HepG2 (cell line): ENCODE measurements around the gene GRIP1. TPM values are rescaled to one million over a fixed set of nuclear protein-coding genes. Genes with fewer than 3 reads are reported as not detected.

ENCODE experiments used
- ATAC-seq: fragments of 200-7000 bp; cut with Tn5 transposase; 3 replicates; pipeline ENCODE4 v1.9.1; 2020; ENCODE audit warnings: mild to moderate bottlenecking, moderate library complexity
- BruUV-seq: library from RNA; stranded (reverse); fragments of 400-500 nt; replicated peaks from 2 replicates; lab custom pipeline; 2021; lab: Mats Ljungman, UMichigan
- CTCF ChIA-PET: fragments of 300-600 bp; formaldehyde crosslinking; extraction: SDS; loops from one replicate; lab custom pipeline; 2021; ENCODE audit warnings: low total read pairs, inconsistent platforms, low intra/inter-chr PET ratio; lab: Yijun Ruan, JAX
- POLR2A ChIA-PET: fragments of 350-600 bp; sonication (Branson Sonifier 250); formaldehyde crosslinking; loops from one replicate; lab custom pipeline; 2020; ENCODE audit warnings: antibody characterized with exemption, inconsistent platforms; lab: Yijun Ruan, JAX
- DNase-seq: peaks from one replicate; pipeline ENCODE4 v3.0.0-alpha.2; 2015; ENCODE audit warnings: low spot score
- FAIRE-seq: peaks from 3 replicates; lab custom pipeline; 2011; peaks lifted over from hg19 to GRCh38; lab: Jason Lieb, UNC
- H2AFZ ChIP-seq: one replicate; pipeline ENCODE4 v1.6.1; 2011; ENCODE audit warnings: low read length, inconsistent platforms
- H3K27ac ChIP-seq: fragments of 300-600 bp; 3 replicates; pipeline ENCODE4 v1.8.0; 2011; ENCODE audit warnings: mixed run types, mild to moderate bottlenecking, mixed read lengths, low read length, inconsistent platforms; ENCODE audit not compliant: insufficient read depth; ENCODE audit errors: extremely low read length
- H3K27me3 ChIP-seq, 2 experiments: fragments of 200-600 bp in 1 of 2; 2 replicates in 1 of 2; 3 replicates in 1 of 2; pipeline versions ENCODE4 v1.6.0 to v1.8.0; 2011; ENCODE audit warnings: low read length in 2 of 2, mild to moderate bottlenecking in 2 of 2, moderate library complexity in 2 of 2, inconsistent platforms in 1 of 2; ENCODE audit not compliant: insufficient read depth in 2 of 2, control insufficient read depth in 1 of 2
- H3K36me3 ChIP-seq, 2 experiments: fragments of 200-600 bp in 1 of 2; replicated peaks in 1 of 2; 2 replicates in 1 of 2; 3 replicates in 1 of 2; pipeline versions ENCODE4 v1.5.1 to v1.8.0; 2011; ENCODE audit warnings: low read length in 2 of 2, inconsistent platforms in 1 of 2; ENCODE audit not compliant: insufficient read depth in 2 of 2, control insufficient read depth in 1 of 2
- H3K4me1 ChIP-seq: 2 replicates; pipeline ENCODE4 v1.5.1; 2012; ENCODE audit warnings: low read length, inconsistent platforms; ENCODE audit not compliant: insufficient read depth
- H3K4me2 ChIP-seq: 2 replicates; pipeline ENCODE4 v1.6.0; 2011; ENCODE audit warnings: low read depth, low read length, inconsistent platforms
- H3K4me3 ChIP-seq, 3 experiments: fragments of 200-600 bp in 1 of 3; sonication (generic), shearing (Covaris generic) in 1 of 3; replicated peaks in 1 of 3; 2 replicates each; pipeline ENCODE4 v1.5.1; 2011 to 2016; ENCODE audit warnings: low read length in 3 of 3, inconsistent platforms in 2 of 3, low read depth in 2 of 3, mild to moderate bottlenecking in 2 of 3, control low read depth in 1 of 3, mixed read lengths in 1 of 3; ENCODE audit not compliant: insufficient read depth in 1 of 3
- H3K79me2 ChIP-seq: one replicate; pipeline ENCODE4 v1.6.1; 2011; ENCODE audit warnings: low read length, inconsistent platforms; ENCODE audit not compliant: insufficient read depth
- H3K9ac ChIP-seq: 2 replicates; pipeline ENCODE4 v1.6.0; 2011; ENCODE audit warnings: mild to moderate bottlenecking, low read depth, low read length, inconsistent platforms; ENCODE audit not compliant: insufficient read depth
- H3K9me3 ChIP-seq: 2 replicates; pipeline ENCODE4 v1.5.1; 2012; ENCODE audit warnings: mild to moderate bottlenecking, low read length
- H4K20me1 ChIP-seq: 2 replicates; pipeline ENCODE4 v1.6.0; 2011; ENCODE audit warnings: inconsistent platforms, mild to moderate bottlenecking, low read length, moderate library complexity; ENCODE audit not compliant: insufficient read depth
- ADNP ChIP-seq: sonication (generic); formaldehyde crosslinking; IDR thresholded peaks from 2 replicates; pipeline ENCODE4 v1.4.0; 2020; ENCODE audit warnings: missing genetic modification reagents
- ATF1 ChIP-seq: IDR thresholded peaks from 2 replicates; pipeline ENCODE4 v1.6.1; 2016; ENCODE audit warnings: mild to moderate bottlenecking, control low read depth
- MAF1 ChIP-seq: sonication (generic); formaldehyde crosslinking; IDR thresholded peaks from 2 replicates; pipeline ENCODE4 v1.5.0; 2020; ENCODE audit warnings: missing genetic modification reagents, borderline replicate concordance
- ZNF230 ChIP-seq: sonication (generic); formaldehyde crosslinking; IDR thresholded peaks from 2 replicates; pipeline ENCODE4 v1.4.0; 2020; ENCODE audit warnings: mild to moderate bottlenecking, missing genetic modification reagents
- ZNF335 ChIP-seq: sonication (generic); formaldehyde crosslinking; IDR thresholded peaks from 2 replicates; pipeline ENCODE4 v1.4.0; 2020; ENCODE audit warnings: missing genetic modification reagents
- ZNF414 ChIP-seq: sonication (generic); formaldehyde crosslinking; IDR thresholded peaks from 2 replicates; pipeline ENCODE4 v1.5.0; 2020; ENCODE audit warnings: missing genetic modification reagents
- ZNF598 ChIP-seq: sonication (generic); formaldehyde crosslinking; IDR thresholded peaks from 2 replicates; pipeline ENCODE4 v1.5.1; 2020; ENCODE audit warnings: mild to moderate bottlenecking, missing genetic modification reagents, borderline replicate concordance
- ZNF703 ChIP-seq: sonication (generic); formaldehyde crosslinking; IDR thresholded peaks from 2 replicates; pipeline ENCODE4 v1.5.1; 2020; ENCODE audit warnings: missing genetic modification reagents, mild to moderate bottlenecking, moderate library complexity, borderline replicate concordance
- WGBS: methylation state at CpG from one replicate; pipeline ENCODE4 v1.1.6; 2017; ENCODE audit warnings: low lambda C conversion rate; 5-methylcytosine and 5-hydroxymethylcytosine counted together
- in situ Hi-C: cut with HindIII; loops from 2 replicates; pipeline ENCODE4 v1.10.0; 2017; ENCODE audit warnings: low pct_unique_long_range_greater_than_20kb; ENCODE audit not compliant: extremely low pct_ligation_motif_present
- intact Hi-C: fragments of 100-400 bp; cut with micrococcal nuclease; formaldehyde crosslinking; loops from one replicate; pipeline ENCODE4 v1.10.0; 2022; ENCODE audit not compliant: unreplicated experiment
- polyA plus RNA-seq, 8 experiments: library from polyadenylated mRNA; depleted of rRNA in 3 of 8; stranded (reverse) in 7 of 8; unstranded in 1 of 8; fragments of >200 nt; fragmentation: Illumina TruSeq in 4 of 8; extraction: Trizol in 4 of 8; gene quantifications; 2 replicates each; pipeline versions ENCODE4 v1.2.1 to v1.2.3, GENCODE V29; 2011 to 2016; ENCODE audit warnings: low read depth in 4 of 8, missing spikeins in 1 of 8, mixed read lengths in 1 of 8; ENCODE audit not compliant: insufficient read depth in 1 of 8
- total RNA-seq, 5 experiments: library from RNA; depleted of rRNA; stranded (reverse); fragments of >200 nt; fragmentation: Illumina TruSeq; extraction: Trizol; gene quantifications; 2 replicates each; pipeline ENCODE4 v1.2.3, GENCODE V29; 2016; ENCODE audit warnings: low read depth in 1 of 5
- TF ChIP-seq, protein P1 (sequence below), 2 experiments: fragments of 450-650 bp in 1 of 2; sonication (generic) in 1 of 2; formaldehyde crosslinking in 1 of 2; IDR thresholded peaks; 2 replicates each; pipeline versions ENCODE4 v1.6.1 to v1.8.0; 2016 to 2022; ENCODE audit warnings: antibody characterized with exemption in 1 of 2, mild to moderate bottlenecking in 1 of 2, missing genetic modification reagents in 1 of 2

Gene GRIP1
- total and polyA plus RNA-seq, 2 of the 13 experiments (the other 11 are each of a cell fraction or from before 2014, with no cell fraction given): not detected

- in situ Hi-C loops: no loop called here
- no peak overlapping the region for H3K4me2 ChIP-seq
- no peaks in the 10 kb centered on the region for H3K9me3 ChIP-seq
- ChIA-PET POLR2A (no interaction called here), CTCF (no interaction called here)
- ATAC-seq (no peak), DNase-seq (no peak), FAIRE-seq (no peak)
- TF ChIP-seq ZNF598 (CRISPR knock-in tag) (no peak), ZNF703 (CRISPR knock-in tag) (no peak), ADNP (CRISPR knock-in tag) (no peak), ATF1 (CRISPR knock-in tag) (no peak), ZNF335 (CRISPR knock-in tag) (no peak), ZNF414 (no peak), MAF1 (no peak), ZNF230 (CRISPR knock-in tag) (no peak)
- TF ChIP-seq, protein P1, sequence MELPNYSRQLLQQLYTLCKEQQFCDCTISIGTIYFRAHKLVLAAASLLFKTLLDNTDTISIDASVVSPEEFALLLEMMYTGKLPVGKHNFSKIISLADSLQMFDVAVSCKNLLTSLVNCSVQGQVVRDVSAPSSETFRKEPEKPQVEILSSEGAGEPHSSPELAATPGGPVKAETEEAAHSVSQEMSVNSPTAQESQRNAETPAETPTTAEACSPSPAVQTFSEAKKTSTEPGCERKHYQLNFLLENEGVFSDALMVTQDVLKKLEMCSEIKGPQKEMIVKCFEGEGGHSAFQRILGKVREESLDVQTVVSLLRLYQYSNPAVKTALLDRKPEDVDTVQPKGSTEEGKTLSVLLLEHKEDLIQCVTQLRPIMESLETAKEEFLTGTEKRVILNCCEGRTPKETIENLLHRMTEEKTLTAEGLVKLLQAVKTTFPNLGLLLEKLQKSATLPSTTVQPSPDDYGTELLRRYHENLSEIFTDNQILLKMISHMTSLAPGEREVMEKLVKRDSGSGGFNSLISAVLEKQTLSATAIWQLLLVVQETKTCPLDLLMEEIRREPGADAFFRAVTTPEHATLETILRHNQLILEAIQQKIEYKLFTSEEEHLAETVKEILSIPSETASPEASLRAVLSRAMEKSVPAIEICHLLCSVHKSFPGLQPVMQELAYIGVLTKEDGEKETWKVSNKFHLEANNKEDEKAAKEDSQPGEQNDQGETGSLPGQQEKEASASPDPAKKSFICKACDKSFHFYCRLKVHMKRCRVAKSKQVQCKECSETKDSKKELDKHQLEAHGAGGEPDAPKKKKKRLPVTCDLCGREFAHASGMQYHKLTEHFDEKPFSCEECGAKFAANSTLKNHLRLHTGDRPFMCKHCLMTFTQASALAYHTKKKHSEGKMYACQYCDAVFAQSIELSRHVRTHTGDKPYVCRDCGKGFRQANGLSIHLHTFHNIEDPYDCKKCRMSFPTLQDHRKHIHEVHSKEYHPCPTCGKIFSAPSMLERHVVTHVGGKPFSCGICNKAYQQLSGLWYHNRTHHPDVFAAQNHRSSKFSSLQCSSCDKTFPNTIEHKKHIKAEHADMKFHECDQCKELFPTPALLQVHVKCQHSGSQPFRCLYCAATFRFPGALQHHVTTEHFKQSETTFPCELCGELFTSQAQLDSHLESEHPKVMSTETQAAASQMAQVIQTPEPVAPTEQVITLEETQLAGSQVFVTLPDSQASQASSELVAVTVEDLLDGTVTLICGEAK (IDR thresholded peaks at IDR 0.05): no peak
- TF ChIP-seq, protein P1 (CRISPR knock-in tag; IDR thresholded peaks at IDR 0.05): no peak
- H2AFZ ChIP-seq: no peak overlapping the region
- H3K27ac ChIP-seq: no peak overlapping the region
- intact Hi-C loops: no loop called here
- no TSS peak for BruUV-seq
- H3K36me3 ChIP-seq: no peaks in the 10 kb centered on the region
- WGBS: 16% methylated on average over 4 of the region's 4 CpGs
- H3K4me1 ChIP-seq: peaks cover 16% of the 10 kb centered on the region
- H3K9ac ChIP-seq: no peak overlapping the region
- H4K20me1 ChIP-seq: no peaks in the 10 kb centered on the region
- H3K27me3 ChIP-seq: peaks cover 0 to 3% of the 10 kb centered on the region in 2 experiments; a peak in 1 of 5 replicates
- no peak overlapping the region for H3K4me3 ChIP-seq
- H3K79me2 ChIP-seq: no peaks in the 10 kb centered on the region
Measured at GRCh38 chr12:66627270-66627987, 51.4 kb downstream of the GRIP1 start.
